K562 treated with DMSO at 1 percent for 24 hours (cell line): ENCODE data around the gene ZNF235. TPM values are rescaled to one million over a fixed set of nuclear protein-coding genes. Genes with fewer than 3 reads are reported as not detected.

ENCODE experiments used
- total RNA-seq: library from RNA; unstranded; fragments of 300-600 nt; gene quantifications from 2 replicates; pipeline ENCODE4 v1.2.3, GENCODE V29; 2022; ENCODE audit warnings: low read depth; ENCODE audit not compliant: insufficient read depth

The ZNF235 gene
- 0.91 and 1.1 TPM in 2 replicates for total RNA-seq

DNA sequence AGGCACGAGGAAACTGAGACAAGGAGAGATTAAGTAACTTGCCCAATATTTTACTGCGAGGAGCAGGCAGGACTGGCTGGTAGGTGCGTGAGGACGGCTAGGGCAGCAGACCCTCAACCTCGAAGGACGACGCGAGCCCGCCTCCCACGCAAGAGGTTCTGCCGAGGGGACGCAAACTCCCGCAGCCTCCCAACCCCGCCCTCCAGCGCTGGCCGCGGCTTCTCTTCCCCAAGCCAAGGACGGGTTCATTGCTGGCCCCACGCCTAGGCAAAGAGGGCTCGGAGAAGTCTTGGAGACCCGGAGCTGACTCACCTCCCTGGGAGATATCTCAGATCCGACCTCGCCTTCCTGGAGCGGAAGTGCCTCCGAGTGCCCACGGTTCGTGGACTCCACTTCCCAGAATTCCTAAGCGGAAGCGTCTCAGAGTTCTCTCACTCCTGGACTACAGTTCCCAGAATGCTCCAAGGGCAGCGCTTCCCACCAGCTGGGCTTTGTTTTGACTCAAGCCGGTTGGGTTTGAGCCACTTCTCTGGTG, at the start of gene ZNF235:
ZNF235 (minus strand) TSS at position 367 of the 535 bp plus-strand sequence. CDS start 1,621 bp downstream, outside the sequence.

Other genes starting within 250 kb of the ZNF235 start
- gene ZNF284, start 232.9 kb downstream of the ZNF235 start, total RNA-seq = 0.27 TPM in 1 of 2 replicates, not detected in the other
- gene ZNF224, start 210.7 kb downstream of the ZNF235 start, total RNA-seq = 4.0 and 8.9 TPM in 2 replicates
- gene ZNF225, start 191.6 kb downstream of the ZNF235 start, total RNA-seq = 1.1 and 2.1 TPM in 2 replicates
- 0.76 and 1.4 TPM in 2 replicates for gene ZNF234, start 163.5 kb downstream of the ZNF235 start, total RNA-seq
- gene ZNF226, start 139.9 kb downstream of the ZNF235 start, total RNA-seq = 8.8 and 10.9 TPM in 2 replicates
- 7.1 and 10.7 TPM in 2 replicates for gene ZNF227, start 92.5 kb downstream of the ZNF235 start, total RNA-seq
- gene ZNF233, start 45.1 kb downstream of the ZNF235 start, total RNA-seq = 0.71 and 1.4 TPM in 2 replicates
- gene ZNF112, start 51.7 kb upstream of the ZNF235 start, total RNA-seq = 0.37 and 0.43 TPM in 2 replicates
- 0.29 and 0.46 TPM in 2 replicates for gene ZNF285, start 96.6 kb upstream of the ZNF235 start, total RNA-seq
- 1.00 and 2.3 TPM in 2 replicates for gene ZNF229, start 143.4 kb upstream of the ZNF235 start, total RNA-seq
- gene ZNF180, start 195.5 kb upstream of the ZNF235 start, total RNA-seq = 3.0 and 5.6 TPM in 2 replicates
- not detected in 2 replicates for gene CEACAM20, start 224.7 kb upstream of the ZNF235 start, total RNA-seq